Neural progenitor cell (in vitro differentiated cells): Measurements from ENCODE around the gene RASA1. TPM values are rescaled to one million over a fixed set of nuclear protein-coding genes. Genes with fewer than 3 reads are reported as not detected.

Experiments used
- DNase-seq: peaks from one replicate; pipeline ENCODE4 v3.0.0-alpha.2; 2016; ENCODE audit warnings: low spot score
- H2AFZ ChIP-seq: fragments of 200-600 bp; sonication (generic); replicated peaks from 2 replicates; pipeline ENCODE4 v1.6.1; 2016; ENCODE audit warnings: antibody characterized with exemption
- H3F3A ChIP-seq: fragments of 200-600 bp; sonication (generic); 2 replicates; pipeline ENCODE4 v1.6.1; 2016; ENCODE audit warnings: antibody characterized with exemption, low read depth
- H3K27ac ChIP-seq: fragments of 200-600 bp; sonication (generic); 2 replicates; pipeline ENCODE4 v1.5.1; 2016; ENCODE audit warnings: mild to moderate bottlenecking
- H3K27me3 ChIP-seq: fragments of 200-600 bp; sonication (generic); 2 replicates; pipeline ENCODE4 v1.6.1; 2016; ENCODE audit warnings: mild to moderate bottlenecking, moderate library complexity
- H3K36me3 ChIP-seq: fragments of 200-600 bp; sonication (generic); 2 replicates; pipeline ENCODE4 v1.5.1; 2016
- H3K4me1 ChIP-seq: fragments of 200-600 bp; sonication (generic); 2 replicates; pipeline ENCODE4 v1.6.1; 2016; ENCODE audit warnings: mixed run types
- H3K4me2 ChIP-seq: fragments of 200-600 bp; sonication (generic); 2 replicates; pipeline ENCODE4 v1.6.1; 2016
- H3K4me3 ChIP-seq: fragments of 200-600 bp; sonication (generic); 2 replicates; pipeline ENCODE4 v1.5.1; 2016
- H3K79me2 ChIP-seq: fragments of 200-600 bp; sonication (generic); 2 replicates; pipeline ENCODE4 v1.6.1; 2016; ENCODE audit warnings: low read depth
- H3K9ac ChIP-seq: fragments of 200-600 bp; sonication (generic); 2 replicates; pipeline ENCODE4 v1.6.1; 2016
- H3K9me3 ChIP-seq: fragments of 200-600 bp; sonication (generic); 2 replicates; pipeline ENCODE4 v1.5.1; 2016; ENCODE audit warnings: low read depth
- H4K20me1 ChIP-seq: fragments of 200-600 bp; sonication (generic); 2 replicates; pipeline ENCODE4 v1.6.1; 2016; ENCODE audit warnings: low read depth
- H3K27ac Mint-ChIP-seq: 3 replicates; pipeline ENCODE4 v1.8.0; 2021; ENCODE audit warnings: mixed read lengths
- H3K27me3 Mint-ChIP-seq: 2 replicates; pipeline ENCODE4 v1.8.0; 2022; ENCODE audit warnings: low read depth, mild to moderate bottlenecking, inconsistent platforms, moderate library complexity, mixed read lengths; ENCODE audit not compliant: insufficient read depth
- H3K36me3 Mint-ChIP-seq: 3 replicates; pipeline ENCODE4 v1.8.0; 2021; ENCODE audit warnings: mixed read lengths
- H3K4me1 Mint-ChIP-seq: 3 replicates; pipeline ENCODE4 v1.8.0; 2021; ENCODE audit warnings: mixed read lengths
- H3K4me3 Mint-ChIP-seq: 3 replicates; pipeline ENCODE4 v1.8.0; 2021; ENCODE audit warnings: mild to moderate bottlenecking, moderate library complexity, mixed read lengths
- H3K9me3 Mint-ChIP-seq: 3 replicates; pipeline ENCODE4 v1.8.0; 2020; ENCODE audit warnings: mixed read lengths
- EZH2 ChIP-seq: fragments of 200-600 bp; sonication (generic); IDR thresholded peaks from 2 replicates; pipeline ENCODE4 v1.6.1; 2017; ENCODE audit warnings: antibody characterized with exemption, mild to moderate bottlenecking, moderate library complexity
- EZH2phosphoT487 ChIP-seq: fragments of 200-600 bp; sonication (generic); IDR thresholded peaks from 2 replicates; pipeline ENCODE4 v1.6.1; 2017; ENCODE audit warnings: antibody characterized with exemption
- total RNA-seq: library from RNA; depleted of rRNA; stranded (reverse); fragments of >200 nt; gene quantifications from 2 replicates; pipeline ENCODE4 v1.2.3, GENCODE V29; 2015; ENCODE audit warnings: low replicate concordance
- TF ChIP-seq, protein P1 (sequence below): fragments of 200-600 bp; sonication (generic); IDR thresholded peaks from 2 replicates; pipeline ENCODE4 v1.5.1; 2017; ENCODE audit warnings: antibody characterized with exemption, mild to moderate bottlenecking

The RASA1 gene
- total RNA-seq, 1 donor from 2014 or later: 60.9 TPM

DNA sequence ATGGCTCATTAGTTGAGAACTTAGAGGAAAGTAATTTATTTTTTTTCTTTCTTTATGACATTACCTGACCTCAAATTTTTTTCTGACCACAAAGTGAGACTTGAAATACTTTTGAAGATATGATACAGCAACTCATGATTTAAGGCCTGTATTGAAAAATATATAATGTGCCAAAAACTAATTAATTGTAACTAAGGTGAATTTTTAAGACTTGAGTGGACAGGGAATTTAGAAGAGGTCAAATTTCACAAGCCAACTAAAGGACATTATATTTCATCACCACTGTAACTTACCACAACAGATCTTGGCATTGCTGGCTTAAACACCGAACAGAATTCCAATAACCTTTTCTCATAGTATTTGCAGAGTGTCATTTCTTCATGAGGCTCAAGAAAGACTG is 143.2 kb downstream of the RASA1 start:
- no peak for DNase-seq
- Histone ChIP-seq H3K79me2 (peaks cover 28% of the 10 kb centered on the region), H3K4me2 (peak overlapping the region; percentile 93), H3K27ac (no peak overlapping the region), H3K4me3 (no peak overlapping the region), H3K9ac (no peak overlapping the region), H3F3A (no peaks in the 10 kb centered on the region), H4K20me1 (no peaks in the 10 kb centered on the region), H2AFZ (no peak overlapping the region), H3K4me1 (peaks cover 9% of the 10 kb centered on the region), H3K36me3 (peaks cover 8% of the 10 kb centered on the region), H3K9me3 (no peaks in the 10 kb centered on the region), H3K27me3 (no peaks in the 10 kb centered on the region)
- Mint-ChIP-seq H3K4me1 (peaks cover 16% of the 10 kb centered on the region), H3K27ac (no peak overlapping the region), H3K36me3 (peaks cover 14% of the 10 kb centered on the region), H3K27me3 (peaks cover 2% of the 10 kb centered on the region), H3K9me3 (no peaks in the 10 kb centered on the region), H3K4me3 (peak overlapping the region; percentile 84)
- TF ChIP-seq EZH2phosphoT487 (no peak), EZH2 (no peak)
- TF ChIP-seq, protein P1, sequence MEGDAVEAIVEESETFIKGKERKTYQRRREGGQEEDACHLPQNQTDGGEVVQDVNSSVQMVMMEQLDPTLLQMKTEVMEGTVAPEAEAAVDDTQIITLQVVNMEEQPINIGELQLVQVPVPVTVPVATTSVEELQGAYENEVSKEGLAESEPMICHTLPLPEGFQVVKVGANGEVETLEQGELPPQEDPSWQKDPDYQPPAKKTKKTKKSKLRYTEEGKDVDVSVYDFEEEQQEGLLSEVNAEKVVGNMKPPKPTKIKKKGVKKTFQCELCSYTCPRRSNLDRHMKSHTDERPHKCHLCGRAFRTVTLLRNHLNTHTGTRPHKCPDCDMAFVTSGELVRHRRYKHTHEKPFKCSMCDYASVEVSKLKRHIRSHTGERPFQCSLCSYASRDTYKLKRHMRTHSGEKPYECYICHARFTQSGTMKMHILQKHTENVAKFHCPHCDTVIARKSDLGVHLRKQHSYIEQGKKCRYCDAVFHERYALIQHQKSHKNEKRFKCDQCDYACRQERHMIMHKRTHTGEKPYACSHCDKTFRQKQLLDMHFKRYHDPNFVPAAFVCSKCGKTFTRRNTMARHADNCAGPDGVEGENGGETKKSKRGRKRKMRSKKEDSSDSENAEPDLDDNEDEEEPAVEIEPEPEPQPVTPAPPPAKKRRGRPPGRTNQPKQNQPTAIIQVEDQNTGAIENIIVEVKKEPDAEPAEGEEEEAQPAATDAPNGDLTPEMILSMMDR: no peak

DNA sequence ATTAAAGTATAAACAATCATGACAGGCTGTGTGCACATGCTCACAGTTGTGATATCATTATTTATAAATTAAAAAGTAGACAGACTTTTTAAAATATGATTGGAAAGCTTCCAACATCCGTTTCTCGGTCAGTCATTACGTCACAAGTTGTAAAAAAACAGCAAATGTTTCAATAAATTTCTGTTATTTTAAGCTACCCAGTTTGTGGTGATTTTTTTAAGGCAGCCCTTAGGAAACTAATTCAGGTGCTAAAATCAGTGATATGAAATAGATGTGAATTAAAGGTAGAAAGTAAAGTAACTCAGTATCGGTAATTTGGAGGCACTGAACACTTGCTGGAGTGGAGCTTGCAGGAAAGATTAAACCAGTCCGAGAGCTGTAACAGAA is 143.9 kb downstream of the RASA1 start:
- Histone ChIP-seq H3K79me2 (peaks cover 28% of the 10 kb centered on the region), H3K4me2 (peak overlapping the region; percentile 93), H3K9ac (peak overlapping the region; percentile 83), H3K27me3 (no peaks in the 10 kb centered on the region), H3K36me3 (peaks cover 8% of the 10 kb centered on the region), H3F3A (no peaks in the 10 kb centered on the region), H3K9me3 (no peaks in the 10 kb centered on the region), H4K20me1 (no peaks in the 10 kb centered on the region), H2AFZ (no peak overlapping the region), H3K27ac (no peak overlapping the region), H3K4me3 (peak overlapping the region; percentile 82), H3K4me1 (peaks cover 9% of the 10 kb centered on the region)
- TF ChIP-seq EZH2phosphoT487 (no peak), EZH2 (no peak)
- TF ChIP-seq, protein P1: no peak
- no peak for DNase-seq
- Mint-ChIP-seq H3K27ac (no peak overlapping the region), H3K4me1 (peaks cover 16% of the 10 kb centered on the region), H3K27me3 (peaks cover 2% of the 10 kb centered on the region), H3K4me3 (peak overlapping the region; percentile 93), H3K36me3 (peaks cover 13% of the 10 kb centered on the region), H3K9me3 (no peaks in the 10 kb centered on the region)

DNA sequence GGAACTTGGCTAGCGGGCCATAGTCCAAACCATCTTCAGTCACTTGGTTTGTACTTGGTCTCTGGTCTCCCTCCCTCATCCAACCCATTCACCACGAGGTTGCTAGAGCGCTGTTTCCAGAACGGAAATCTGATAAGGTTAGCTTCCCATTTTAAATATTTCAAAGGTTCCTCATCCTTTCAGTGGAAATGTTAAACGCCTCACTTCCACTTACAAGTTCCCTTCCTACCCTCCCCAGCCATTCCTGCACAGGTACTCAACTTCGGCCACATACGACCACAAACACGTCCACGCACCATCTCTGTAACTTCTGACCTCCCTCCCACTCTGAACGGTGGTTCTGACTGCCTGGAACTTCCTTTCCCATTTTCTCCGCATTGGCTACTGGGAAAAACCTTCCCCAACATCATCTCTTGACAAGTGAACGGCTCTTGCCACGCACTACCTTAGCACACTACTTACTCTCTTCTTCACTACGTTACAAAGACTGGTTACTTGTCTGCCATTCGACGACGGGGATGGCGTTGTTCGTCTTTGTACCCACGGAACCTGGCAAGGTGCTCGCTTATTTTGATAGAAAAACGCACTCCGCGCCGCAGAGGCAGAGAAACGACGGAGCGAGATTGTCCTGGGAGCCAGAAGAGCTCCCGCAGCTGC is 144.4 kb downstream of the RASA1 start:
- Histone ChIP-seq H3K4me3 (peak overlapping the region; percentile 82), H3K9ac (peak overlapping the region; percentile 83), H3K36me3 (peaks cover 8% of the 10 kb centered on the region), H3K4me1 (peaks cover 9% of the 10 kb centered on the region), H4K20me1 (no peaks in the 10 kb centered on the region), H3K27ac (peak overlapping the region; percentile 40), H3K4me2 (peak overlapping the region; percentile 93), H3K79me2 (peaks cover 28% of the 10 kb centered on the region), H3K27me3 (no peaks in the 10 kb centered on the region), H2AFZ (peak overlapping the region; percentile 48), H3F3A (no peaks in the 10 kb centered on the region), H3K9me3 (no peaks in the 10 kb centered on the region)
- Mint-ChIP-seq H3K9me3 (no peaks in the 10 kb centered on the region), H3K27ac (peak overlapping the region; percentile 29), H3K4me3 (peak overlapping the region; percentile 93), H3K4me1 (peaks cover 16% of the 10 kb centered on the region), H3K27me3 (peaks cover 2% of the 10 kb centered on the region), H3K36me3 (peaks cover 11% of the 10 kb centered on the region)
- peak; percentile 21 for DNase-seq
- TF ChIP-seq, protein P1: no peak
- no peak for TF ChIP-seq EZH2phosphoT487
- TF ChIP-seq EZH2: no peak
